Stimulated activated CD8-positive, alpha-beta memory T cell treated with anti-CD3 and anti-CD28 coated beads, Interleukin-2, amount 100 ng/mL, for 1 hour (primary cell): ENCODE data around the gene NCAM2.

Experiments
- DNase-seq, 2 donors: peaks; one replicate each; pipeline ENCODE4 v3.0.0-alpha.2; 2020; ENCODE audit warnings: low read depth in 2 of 2

Gene NCAM2

DNA sequence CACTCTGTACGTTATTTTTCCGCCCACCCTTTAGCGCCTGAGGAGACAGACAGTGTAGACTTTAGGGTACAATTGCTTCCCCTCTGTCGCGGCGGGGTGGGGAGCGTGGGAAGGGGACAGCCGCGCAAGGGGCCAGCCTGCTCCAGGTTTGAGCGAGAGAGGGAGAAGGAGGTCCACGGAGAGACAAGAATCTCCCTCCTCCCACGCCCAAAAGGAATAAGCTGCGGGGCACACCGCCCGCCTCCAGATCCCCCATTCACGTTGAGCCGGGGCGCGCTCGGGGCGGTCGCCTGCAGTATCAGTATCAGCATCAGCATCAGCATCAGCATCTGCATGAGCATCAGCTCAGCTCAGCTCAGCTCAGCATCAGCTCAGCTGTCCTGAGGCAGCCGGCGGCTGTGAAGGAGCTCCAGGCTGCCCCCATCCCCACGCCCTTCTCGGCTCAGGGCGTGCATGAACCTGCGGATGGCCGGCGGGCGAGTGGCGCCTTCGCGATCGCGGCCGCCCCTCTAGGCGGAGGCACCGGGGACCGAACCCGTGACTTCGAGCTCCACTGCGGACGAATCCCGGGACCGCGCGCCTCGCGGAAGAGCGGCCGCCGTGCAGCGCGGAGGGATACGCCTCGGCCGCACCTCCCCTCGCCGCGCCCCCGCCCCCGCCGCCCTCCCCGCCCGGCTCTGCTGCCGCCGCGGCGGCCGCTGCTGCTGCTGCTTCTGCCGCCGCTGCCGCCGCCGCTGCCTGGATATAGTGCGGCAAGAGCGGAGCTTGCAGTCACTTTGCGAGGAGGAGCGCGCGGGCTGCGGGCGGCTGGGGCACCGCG, at the start of gene NCAM2:
Gene NCAM2 (plus strand): TSS at position 774 of the 820 bp plus-strand sequence.
- DNase-seq: peak; percentile 20 to 22

DNA sequence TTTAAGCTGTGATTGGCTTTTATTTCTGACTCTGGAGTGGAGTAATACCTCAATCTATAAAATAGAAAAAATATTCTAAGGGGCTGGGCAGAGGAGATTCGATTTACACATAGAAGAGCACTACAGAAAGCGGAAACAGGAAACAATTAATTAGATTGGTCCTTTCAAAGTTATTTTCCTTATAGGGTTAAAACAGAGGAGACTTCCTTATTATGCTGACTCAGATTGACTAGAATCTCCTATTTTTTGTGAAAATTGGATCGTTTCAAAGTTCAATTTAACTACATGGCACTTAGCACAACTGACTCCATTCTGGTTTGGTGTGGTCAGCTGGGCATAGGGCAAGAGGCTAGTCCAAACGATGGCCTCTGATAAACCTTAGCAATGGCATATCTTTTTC, 48.3 kb upstream of the NCAM2 start:
- DNase-seq: no peak

DNA sequence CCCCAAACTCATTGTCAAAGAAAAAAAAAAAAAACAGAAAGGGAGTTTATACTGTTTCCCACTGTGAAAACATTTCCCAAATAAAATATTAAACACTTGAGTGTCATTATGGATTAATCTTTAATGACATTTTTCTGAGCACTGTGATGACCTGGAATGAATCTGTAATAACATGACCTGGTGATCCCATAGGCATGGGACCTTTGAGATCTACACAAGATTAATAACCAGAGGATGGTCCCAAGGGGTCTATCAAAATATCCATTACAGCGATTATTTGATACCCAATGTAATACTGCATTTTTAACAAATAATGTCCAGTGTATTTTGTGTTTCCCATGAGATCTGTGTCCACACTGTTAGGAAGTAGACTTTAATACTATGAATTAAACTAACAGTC, 32.4 kb upstream of the NCAM2 start:
- DNase-seq: no peak

DNA sequence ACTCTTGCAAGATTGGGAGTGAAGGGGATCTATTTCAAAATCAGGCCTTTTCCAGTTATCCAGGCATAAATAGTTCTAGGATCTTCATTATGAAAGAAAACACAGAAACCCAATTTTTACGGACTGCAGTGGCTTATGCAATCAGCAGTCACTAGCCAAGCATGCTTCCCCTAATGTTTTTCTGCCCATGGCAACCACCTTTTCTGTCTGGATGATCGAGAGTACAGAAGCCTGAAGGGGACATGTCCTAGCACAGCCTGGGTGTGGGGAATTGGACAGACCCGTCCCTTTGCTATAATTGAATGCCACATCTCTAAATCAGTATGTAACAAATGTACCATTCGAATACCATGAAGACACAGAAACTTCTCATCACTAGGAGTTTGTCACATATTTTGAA, 29.8 kb upstream of the NCAM2 start:
- DNase-seq: no peak

DNA sequence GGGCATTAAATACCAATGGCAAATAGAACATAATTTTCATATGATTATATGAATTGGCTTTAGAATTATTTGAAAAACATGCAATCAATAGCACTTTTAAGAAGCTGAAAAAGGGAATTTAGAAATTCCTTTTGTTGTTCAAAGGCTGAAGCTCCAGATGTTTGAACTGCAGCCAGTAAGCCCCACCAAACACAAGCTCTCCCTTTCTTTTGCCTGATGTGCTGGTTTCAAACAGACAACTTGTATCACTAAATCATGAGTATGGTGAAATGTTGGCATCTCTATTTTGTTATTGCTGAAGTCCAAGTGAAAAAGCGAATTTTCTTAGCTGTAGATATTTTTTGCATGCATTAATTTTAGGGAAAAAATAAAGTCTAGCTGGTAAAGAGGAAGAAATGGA, 27.5 kb upstream of the NCAM2 start:
- no peak for DNase-seq

DNA sequence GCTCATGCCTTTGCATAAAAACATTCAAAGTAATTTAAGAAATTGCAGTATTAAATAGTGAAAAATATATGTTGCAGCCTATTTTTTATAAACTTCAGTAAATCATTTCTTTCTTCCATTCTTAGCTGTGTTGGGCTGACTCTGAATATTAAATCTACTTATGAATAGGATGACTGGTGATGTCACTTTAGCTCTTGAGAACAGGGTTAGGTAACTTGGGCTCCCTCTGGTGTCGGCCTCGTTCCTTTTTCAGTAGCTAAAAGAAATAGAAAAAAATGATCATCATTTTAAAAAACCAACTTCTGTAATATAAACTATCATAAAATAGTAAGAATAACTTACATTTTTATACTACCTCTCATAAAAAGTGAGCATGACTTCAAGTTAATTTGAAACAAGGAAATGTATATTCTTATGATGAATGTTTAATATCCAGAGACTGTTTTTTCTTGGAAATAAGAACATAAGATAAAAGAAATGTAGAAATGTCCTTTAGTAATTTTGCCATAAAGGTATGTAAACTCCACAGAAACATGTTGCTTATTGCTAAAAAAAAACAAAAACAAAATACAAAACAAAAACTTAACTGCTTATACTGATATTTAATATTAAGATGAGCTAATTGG, 26.8 kb upstream of the NCAM2 start:
- DNase-seq: no peak

DNA sequence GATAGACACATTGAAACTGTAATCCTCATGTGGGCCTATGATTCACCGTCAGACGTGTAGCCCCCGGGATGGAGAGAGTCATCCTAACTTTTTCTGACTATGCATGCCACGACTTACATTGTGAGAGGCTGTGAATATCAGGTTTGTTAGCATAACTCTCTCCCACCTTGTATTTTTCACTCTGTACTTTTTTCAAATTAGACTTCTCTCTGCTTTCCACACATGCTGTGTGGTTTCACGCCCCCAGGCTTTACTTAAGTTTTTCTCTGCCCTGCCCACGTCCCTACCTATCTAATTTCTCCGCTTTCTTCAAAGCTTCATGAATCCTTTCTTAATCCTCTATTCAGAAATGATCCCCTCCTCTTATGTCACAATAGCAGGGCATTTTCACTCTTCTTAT, 3.4 kb upstream of the NCAM2 start:
- DNase-seq: no peak

DNA sequence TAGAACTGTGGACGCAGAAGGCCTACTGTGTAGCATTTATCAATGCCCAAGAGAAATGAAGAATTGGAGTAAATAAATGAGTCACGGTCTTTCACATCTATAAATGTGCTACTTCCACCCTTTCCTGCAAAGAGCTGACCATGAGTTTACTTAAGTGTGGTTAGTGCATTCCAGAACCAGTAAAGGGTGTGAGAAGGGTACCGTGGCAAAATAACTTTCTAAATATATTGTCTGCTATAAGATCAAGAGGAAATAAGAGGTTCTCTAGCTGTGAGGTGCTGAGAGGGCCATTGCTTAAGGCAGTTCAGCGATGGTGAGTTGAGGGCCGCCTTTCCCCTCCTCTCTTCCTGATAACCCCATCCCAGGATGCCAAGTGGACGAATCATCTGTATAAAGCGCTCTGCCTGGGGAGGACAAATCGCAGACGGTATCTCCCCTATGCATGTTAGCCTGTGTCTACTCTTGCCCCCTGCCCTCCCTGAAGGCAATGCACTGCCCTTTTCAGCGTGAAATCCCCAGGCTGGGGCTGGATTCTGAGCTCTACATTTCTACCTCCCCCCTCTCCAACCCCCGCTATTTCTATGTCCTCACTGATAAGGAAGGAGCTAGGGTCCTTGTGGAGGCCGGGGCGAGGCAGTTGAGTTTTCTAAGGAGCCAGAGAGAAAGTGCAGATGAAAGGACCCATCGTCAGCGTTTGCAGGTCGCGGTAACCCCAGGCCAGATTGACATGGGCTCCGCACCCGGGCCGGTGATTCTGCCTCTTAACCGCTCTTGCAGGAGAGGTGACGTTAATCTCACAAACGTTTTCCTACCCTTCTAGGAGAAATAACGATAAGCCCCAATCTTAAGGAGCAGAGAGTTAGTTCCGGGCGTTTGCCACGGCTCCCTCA, 1.5 kb upstream of the NCAM2 start:
- DNase-seq: no peak

DNA sequence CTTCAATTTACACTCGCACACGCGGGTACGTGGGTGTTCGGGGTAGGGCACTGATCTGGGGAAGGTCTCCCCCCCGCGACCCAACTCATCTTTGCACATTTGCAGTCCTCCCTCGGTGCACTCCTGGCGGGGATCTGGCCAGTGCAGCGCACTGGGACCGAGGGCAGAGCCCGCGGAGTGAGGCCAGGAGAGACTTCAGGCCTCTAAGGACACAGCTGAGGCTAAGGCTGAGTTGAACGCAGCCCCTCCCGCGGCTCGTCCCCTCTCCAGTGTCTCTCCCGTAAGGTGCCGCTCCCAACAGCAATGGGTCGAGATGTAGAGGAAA, 936 bp upstream of the NCAM2 start:
- no peak for DNase-seq

DNA sequence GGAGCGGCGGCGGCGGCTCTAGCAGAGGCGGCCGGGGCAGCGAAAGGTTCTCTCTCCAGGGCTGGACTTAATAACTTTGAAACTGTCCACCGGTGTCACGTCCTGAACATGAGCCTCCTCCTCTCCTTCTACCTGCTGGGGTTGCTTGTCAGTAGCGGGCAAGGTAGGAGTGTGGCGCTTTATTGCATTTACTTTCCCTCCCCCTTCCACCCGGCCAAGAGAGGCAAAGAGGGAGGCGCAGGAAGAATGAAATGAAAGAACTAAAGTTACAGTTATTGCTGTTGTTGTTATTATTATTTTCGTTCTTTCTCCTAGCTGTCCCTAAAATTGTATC, 214 bp downstream of the NCAM2 start:
- no peak for DNase-seq

DNA sequence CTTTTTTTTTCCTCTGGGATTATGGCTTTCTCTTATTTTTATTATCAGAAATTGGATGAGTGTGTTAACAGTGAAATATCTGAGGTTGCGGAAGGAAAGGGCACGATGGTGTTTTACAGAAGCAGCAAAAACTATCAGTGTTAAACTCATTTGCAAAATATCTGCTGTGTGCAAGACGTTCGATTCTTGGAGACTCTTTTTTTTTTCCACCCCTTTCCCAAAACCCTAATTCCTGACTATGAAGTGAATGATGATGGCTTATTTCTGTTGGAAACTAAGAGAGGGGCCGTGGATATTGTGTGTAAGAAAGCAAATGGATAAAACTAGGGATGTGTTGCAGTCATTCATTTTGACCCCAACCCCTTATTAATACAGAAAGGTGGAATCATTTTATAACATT, 677 bp downstream of the NCAM2 start:
- no peak for DNase-seq

DNA sequence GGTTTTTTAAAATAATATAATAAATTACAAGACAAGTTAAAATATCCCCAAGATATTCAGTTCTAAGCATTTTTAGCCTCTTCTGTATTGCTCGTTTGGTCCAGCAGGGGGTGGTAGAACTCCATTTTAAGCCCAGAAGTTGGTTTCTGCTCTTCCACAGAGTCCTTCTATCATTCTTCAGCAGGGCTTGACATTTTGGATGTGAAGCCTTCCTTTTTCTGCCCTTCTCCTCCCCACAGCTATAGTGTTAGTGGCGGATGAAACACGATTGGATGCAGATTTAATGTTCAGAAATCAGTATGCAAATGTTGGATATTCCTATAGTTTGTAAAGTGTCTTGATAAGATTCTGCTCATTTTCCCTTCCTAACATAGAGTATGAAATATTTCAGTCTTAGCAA, 1.4 kb downstream of the NCAM2 start:
- no peak for DNase-seq

DNA sequence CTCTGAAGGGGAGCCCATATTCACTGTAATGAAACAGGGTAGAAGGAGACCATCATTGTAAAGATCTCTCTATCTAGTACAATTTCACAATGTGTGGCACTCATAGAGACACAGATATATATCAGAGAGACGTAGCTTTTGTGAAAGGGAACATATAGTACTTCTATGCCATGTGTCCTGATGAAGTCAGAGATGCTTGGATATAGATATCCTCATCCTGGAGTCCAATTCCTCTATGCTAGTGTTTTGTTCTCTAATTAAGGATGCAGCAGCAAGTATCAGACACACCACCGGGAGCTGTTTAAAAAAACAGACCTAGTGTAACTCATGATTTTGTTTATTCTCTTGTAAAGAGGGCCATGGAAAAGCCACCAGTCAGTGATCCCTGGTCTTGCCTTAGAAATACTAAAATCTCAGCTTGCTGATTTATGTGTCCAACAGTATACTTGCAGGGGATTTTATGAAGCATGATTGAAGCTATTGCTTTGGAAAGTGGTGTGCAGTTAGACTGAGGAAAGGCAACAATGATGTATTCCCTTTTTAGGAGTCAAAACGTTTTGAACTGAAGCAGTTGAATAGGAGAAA, 2.5 kb downstream of the NCAM2 start:
- DNase-seq: no peak

DNA sequence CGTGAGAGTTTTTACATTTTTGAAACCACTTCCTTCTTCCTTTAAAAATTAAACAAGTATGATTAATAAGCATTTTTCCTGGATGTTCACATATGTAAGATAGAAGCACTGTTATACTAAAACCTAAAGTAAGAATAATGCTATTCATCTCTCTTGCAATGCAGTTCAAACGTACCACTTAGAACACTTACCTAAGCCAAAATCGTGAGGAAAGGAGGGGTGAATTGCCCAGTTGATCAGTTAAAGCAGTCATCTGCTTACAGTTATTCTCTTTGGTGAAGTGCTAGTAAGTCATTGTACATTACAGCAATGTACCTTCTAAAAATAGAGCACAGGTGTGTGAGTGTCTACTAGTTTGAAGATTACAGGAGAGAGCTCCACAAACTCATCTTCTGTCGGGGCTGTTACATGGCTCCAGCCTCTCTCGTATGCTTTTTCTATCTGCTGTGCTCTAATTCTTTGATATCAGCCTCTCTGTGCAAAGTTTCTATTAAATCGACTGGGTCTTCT, 3.4 kb downstream of the NCAM2 start:
- no peak for DNase-seq

DNA sequence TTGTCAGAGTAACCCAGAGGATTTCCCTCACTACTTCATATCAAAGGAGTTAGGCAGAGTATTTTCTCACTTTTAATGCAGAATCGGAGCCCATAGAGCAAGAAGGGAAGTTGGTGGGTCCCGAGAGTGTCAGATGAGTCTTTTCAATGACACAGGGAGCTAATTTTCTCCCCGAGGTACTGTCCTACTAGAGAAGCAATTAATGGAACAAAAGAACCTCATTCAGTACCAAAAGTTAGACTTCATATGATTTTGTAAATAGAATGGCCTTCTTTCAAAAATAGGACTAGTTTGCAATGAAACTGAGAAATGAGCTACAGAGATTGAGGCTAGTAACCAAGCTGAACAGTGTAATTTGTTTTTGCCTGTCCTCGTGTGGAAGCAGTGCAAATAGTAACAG, 3.9 kb downstream of the NCAM2 start:
- DNase-seq: no peak

DNA sequence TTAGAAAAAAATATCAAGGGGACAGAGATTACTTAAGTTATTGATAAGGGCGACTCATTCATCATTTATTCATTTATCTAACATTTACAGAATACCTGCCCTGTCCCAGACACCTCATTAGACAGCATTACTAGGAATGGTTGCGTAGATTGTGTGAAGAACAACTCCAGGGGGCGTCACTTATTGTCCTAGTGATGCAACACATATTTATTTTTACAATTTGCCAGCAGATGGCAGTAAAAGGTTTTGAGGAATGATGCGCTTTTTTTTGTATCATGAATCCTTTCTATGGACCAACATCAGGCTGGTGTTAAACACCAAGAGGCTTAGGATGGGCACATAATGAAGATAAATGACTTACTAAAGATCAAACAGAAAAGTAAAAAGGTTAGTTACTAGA, 5.5 kb downstream of the NCAM2 start:
- no peak for DNase-seq

DNA sequence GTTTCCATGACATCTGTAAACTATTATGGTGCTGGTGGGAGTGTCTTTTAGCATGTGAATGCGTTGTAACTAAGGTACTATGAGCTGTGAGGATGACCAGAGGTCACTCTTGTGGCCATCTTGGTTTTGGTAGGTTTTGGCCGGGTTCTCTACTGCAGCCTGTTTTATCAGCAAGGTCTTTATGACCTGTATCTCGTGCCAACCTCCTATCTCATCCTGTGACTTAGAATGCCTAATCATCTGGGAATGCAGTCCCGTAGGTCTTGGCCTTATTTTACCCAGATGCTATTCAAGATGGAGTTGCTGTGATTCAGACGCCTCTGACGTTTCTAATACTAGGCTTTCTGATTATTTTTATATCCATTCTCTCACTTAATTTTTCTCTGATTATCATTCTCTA, 9.4 kb downstream of the NCAM2 start:
- DNase-seq: no peak

DNA sequence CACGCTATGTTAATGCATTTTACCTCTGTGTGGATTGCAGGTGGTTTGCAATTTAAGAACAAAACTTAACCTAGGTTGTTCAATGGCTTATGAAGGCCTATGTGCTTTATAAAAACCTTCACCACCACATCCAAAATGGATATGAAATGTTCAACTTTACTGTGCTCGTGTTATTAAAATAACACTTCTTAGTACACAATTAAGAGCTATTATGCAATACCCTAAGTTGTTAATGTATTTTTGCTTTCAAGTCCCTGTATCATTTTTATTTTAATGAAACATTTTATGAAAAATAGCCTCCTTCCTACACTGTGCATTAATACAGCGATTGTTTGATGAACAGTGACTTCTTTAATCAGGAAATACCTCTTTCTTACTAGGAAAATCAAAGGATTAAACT, 12.0 kb downstream of the NCAM2 start:
- DNase-seq: no peak

DNA sequence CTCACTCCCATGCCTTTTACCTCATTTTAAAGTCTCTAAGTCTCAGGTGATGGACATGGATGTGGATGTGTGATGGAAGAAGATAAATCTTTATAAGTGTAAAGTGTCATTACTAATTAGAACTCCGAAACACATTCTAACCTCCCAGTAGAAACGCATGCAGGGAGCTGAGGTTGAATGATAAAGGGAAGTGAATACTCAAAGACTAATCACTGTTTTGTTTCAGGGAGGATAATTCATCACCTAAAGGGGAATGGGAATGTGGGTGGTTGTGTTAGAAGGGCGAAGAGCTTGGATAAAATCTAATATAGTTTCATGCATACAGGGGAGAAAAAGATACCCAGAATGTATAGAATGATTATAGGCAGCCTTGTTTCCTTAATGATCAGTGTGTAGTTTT, 12.5 kb downstream of the NCAM2 start:
- no peak for DNase-seq

DNA sequence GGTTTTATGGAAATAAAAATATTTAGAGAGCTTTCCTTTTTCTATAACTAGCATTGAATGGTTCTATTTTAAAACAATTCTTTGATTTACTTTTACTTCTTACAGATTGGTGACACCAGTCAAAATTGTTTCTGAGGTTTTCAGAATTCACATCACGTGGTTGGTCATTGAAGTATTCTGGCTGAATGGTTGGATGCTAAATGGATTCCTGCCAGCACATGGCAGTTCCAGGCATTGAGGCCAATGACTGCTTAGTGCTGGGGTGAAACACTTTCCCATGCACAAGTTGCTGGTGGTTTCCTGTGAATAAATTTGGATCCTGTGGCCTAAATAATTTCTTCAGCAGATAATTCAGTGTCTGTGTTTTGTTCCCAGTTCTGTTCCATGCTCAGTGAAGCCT, 20.6 kb downstream of the NCAM2 start:
- DNase-seq: no peak

DNA sequence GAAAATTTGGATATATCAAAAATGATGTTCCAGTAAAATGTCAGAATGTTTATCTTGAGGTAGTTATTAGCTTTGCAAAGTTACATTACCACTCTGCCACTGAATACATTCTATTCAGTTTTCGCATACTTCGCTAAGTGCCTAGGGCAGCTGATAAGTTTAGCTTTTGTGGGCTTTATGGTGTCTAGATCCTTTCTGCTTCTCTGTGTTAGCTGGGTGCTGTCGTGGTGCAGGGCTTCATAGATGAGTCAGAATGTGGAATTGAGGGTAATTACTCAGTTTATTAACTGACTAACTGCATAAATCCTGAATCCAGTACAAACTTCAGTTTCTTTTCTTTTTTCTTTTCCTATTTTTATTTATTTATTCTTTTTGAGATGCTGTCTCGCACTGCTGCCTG, 21.5 kb downstream of the NCAM2 start:
- DNase-seq: no peak

DNA sequence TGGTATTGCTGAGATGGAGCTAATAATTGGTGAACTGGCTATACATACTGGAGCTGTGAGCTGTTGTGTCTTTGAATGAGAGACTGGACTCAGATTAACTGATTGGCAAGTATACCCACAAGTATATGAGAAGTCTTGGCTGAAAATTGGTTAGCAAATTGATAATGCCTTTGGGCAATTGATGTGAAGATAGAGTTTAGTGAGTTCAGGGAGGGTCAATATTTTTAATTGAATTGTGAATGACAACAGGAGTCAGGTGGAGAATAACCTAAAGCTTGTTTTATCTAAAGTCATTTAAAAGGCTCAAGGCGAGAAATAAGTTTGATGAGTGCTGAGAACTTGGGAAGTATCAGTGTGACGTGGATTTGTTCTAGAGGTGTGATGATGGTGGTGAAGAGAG, 27.5 kb downstream of the NCAM2 start:
- no peak for DNase-seq
